AG04450 (cell line): ENCODE results near the gene CUL9. TPM values are rescaled to one million over a fixed set of nuclear protein-coding genes. Genes with fewer than 3 reads are reported as not detected.

Experiments used
- CTCF ChIA-PET: fragments of 300-600, 350-600 bp; formaldehyde crosslinking; extraction: SDS; loops from one replicate; lab custom pipeline; 2022; ENCODE audit warnings: antibody characterized with exemption, inconsistent platforms; lab: Charles Lee
- POLR2A ChIA-PET: fragments of 350-600 bp; formaldehyde crosslinking; extraction: SDS; loops from one replicate; lab custom pipeline; 2021; ENCODE audit warnings: antibody characterized with exemption, inconsistent platforms; lab: Yijun Ruan, JAX
- DNase-seq: peaks from one replicate; pipeline ENCODE4 v3.0.0-alpha.2; 2011; ENCODE audit warnings: low read depth, low spot score
- H3K27ac ChIP-seq: one replicate; pipeline ENCODE4 v1.5.1; 2012; ENCODE audit warnings: low read depth, low read length, control low read depth
- H3K27me3 ChIP-seq: one replicate; pipeline ENCODE4 v1.6.0; 2012; ENCODE audit warnings: low read length; ENCODE audit not compliant: control insufficient read depth, insufficient read depth
- H3K4me3 ChIP-seq: 2 replicates; pipeline ENCODE4 v1.5.1; 2011; ENCODE audit warnings: mild to moderate bottlenecking, low read depth, low read length, control low read depth
- H3K9me3 ChIP-seq: 2 replicates; pipeline ENCODE4 v1.5.1; 2012; ENCODE audit warnings: low read length; ENCODE audit not compliant: control insufficient read depth, insufficient read depth
- CTCF ChIP-seq: IDR thresholded peaks from 2 replicates; pipeline ENCODE4 v1.5.1; 2011; ENCODE audit warnings: low read depth, low read length, control low read depth, inconsistent platforms
- polyA plus RNA-seq: library from polyadenylated mRNA; depleted of rRNA; stranded (reverse); fragments of >200 nt; gene quantifications from 2 replicates; pipeline ENCODE4 v1.2.3, GENCODE V29; 2011

The CUL9 gene
- polyA plus RNA-seq, 1 experiment: 11.8 TPM

- Histone ChIP-seq H3K4me3 (no peak overlapping the region), H3K9me3 (no peaks in the 10 kb centered on the region), H3K27me3 (no peaks in the 10 kb centered on the region), H3K27ac (no peak overlapping the region)
- TF ChIP-seq CTCF: no peak
- CTCF ChIA-PET: interaction anchor here (1.2 kb wide), 1 partner anchor 140 kb away, joined by 3 read pairs; no protein-coding TSS in a partner anchor
- no peak for DNase-seq
- POLR2A ChIA-PET: interaction anchor here (0.7 kb wide), 1 partner anchor 189 kb away, joined by 3 read pairs; no protein-coding TSS in a partner anchor
Observed at GRCh38 chr6:43193929-43194328, 11.9 kb downstream of the CUL9 start.

- TF ChIP-seq CTCF: no peak
- DNase-seq: no peak
- H3K4me3 ChIP-seq: no peak overlapping the region
- no peaks in the 10 kb centered on the region for H3K27me3 ChIP-seq
- ChIA-PET CTCF (no interaction called here), POLR2A (no interaction called here)
- H3K27ac ChIP-seq: no peak overlapping the region
- no peaks in the 10 kb centered on the region for H3K9me3 ChIP-seq
Observed at GRCh38 chr6:43196337-43196736, 14.3 kb downstream of the CUL9 start.

- Histone ChIP-seq H3K27ac (no peak overlapping the region), H3K4me3 (no peak overlapping the region), H3K27me3 (no peaks in the 10 kb centered on the region), H3K9me3 (no peaks in the 10 kb centered on the region)
- ChIA-PET POLR2A (no interaction called here), CTCF (no interaction called here)
- no peak for DNase-seq
- TF ChIP-seq CTCF: no peak
Observed at GRCh38 chr6:43199912-43200311, 17.9 kb downstream of the CUL9 start.

GRCh38 chr6:43200541-43200940 is 18.5 kb downstream of the CUL9 start:
- Histone ChIP-seq H3K4me3 (no peak overlapping the region), H3K27ac (no peak overlapping the region), H3K27me3 (no peaks in the 10 kb centered on the region), H3K9me3 (no peaks in the 10 kb centered on the region; the same call in 1 of the 2 replicates)
- POLR2A ChIA-PET: no interaction called here
- no peak for TF ChIP-seq CTCF
- CTCF ChIA-PET: no interaction called here
- no peak for DNase-seq

- CTCF ChIA-PET: no interaction called here
- H3K27ac ChIP-seq: no peak overlapping the region
- H3K27me3 ChIP-seq: no peaks in the 10 kb centered on the region
- H3K4me3 ChIP-seq: no peak overlapping the region
- TF ChIP-seq CTCF: no peak
- no peak for DNase-seq
- peaks cover 4% of the 10 kb centered on the region for H3K9me3 ChIP-seq
- POLR2A ChIA-PET: no interaction called here
Observed at GRCh38 chr6:43202451-43202850, 20.5 kb downstream of the CUL9 start.
